SK-N-SH (cell line): Measurements from ENCODE around the gene CMBL. TPM values are rescaled to one million over a fixed set of nuclear protein-coding genes. Genes with fewer than 3 reads are reported as not detected.

Experiments
- CTCF ChIA-PET: fragments of 300-600, 350-600 bp; formaldehyde crosslinking; extraction: SDS; loops from one replicate; lab custom pipeline; 2021; lab: Yijun Ruan, JAX
- POLR2A ChIA-PET: fragments of 350-600 bp; sonication (Branson Sonifier 250); formaldehyde crosslinking; extraction: SDS; loops from one replicate; lab custom pipeline; 2020; ENCODE audit warnings: antibody characterized with exemption, inconsistent platforms; lab: Yijun Ruan, JAX
- DNase-seq: peaks from one replicate; pipeline ENCODE4 v3.0.0; 2012
- H2AFZ ChIP-seq: fragments of 200-600 bp; sonication (generic); 2 replicates; pipeline ENCODE4 v1.8.1; 2016; ENCODE audit warnings: antibody characterized with exemption, mild to moderate bottlenecking, low read depth
- H3F3A ChIP-seq: fragments of 200-600 bp; sonication (generic); replicated peaks from 2 replicates; pipeline ENCODE3; 2016; ENCODE audit warnings: antibody characterized with exemption, mild to moderate bottlenecking; ENCODE audit not compliant: insufficient read depth
- H3K27ac ChIP-seq, 2 experiments: fragments of 200-500 bp in 1 of 2; fragments of 200-600 bp in 1 of 2; sonication (Bioruptor generic) in 1 of 2; sonication (generic), shearing (Covaris generic) in 1 of 2; 2 replicates each; pipeline versions ENCODE4 v1.5.1 to v1.6.1; 2014 to 2016; ENCODE audit warnings: low read depth in 2 of 2, inconsistent platforms in 1 of 2, low read length in 1 of 2, mild to moderate bottlenecking in 1 of 2, mixed read lengths in 1 of 2
- H3K27me3 ChIP-seq: fragments of 200-600 bp; sonication (generic), shearing (Covaris generic); 2 replicates; pipeline ENCODE4 v1.6.1; 2016; ENCODE audit warnings: mixed run types; ENCODE audit not compliant: insufficient read depth
- H3K36me3 ChIP-seq, 2 experiments: fragments of 200-500 bp in 1 of 2; fragments of 200-600 bp in 1 of 2; sonication (Bioruptor generic) in 1 of 2; sonication (generic) in 1 of 2; replicated peaks in 1 of 2; 2 replicates each; pipeline versions ENCODE3 to v1.5.1; 2014 to 2016; ENCODE audit warnings: low read length in 1 of 2, mild to moderate bottlenecking in 1 of 2; ENCODE audit not compliant: insufficient read depth in 2 of 2, control insufficient read depth in 1 of 2
- H3K4me1 ChIP-seq, 2 experiments: fragments of 200-500 bp in 1 of 2; fragments of 200-600 bp in 1 of 2; sonication (Bioruptor generic) in 1 of 2; sonication (generic), shearing (Covaris generic) in 1 of 2; 2 replicates each; pipeline versions ENCODE4 v1.5.1 to v1.6.1; 2014 to 2016; ENCODE audit warnings: low read depth in 1 of 2, low read length in 1 of 2, mixed run types in 1 of 2; ENCODE audit not compliant: insufficient read depth in 2 of 2, control insufficient read depth in 1 of 2
- H3K4me2 ChIP-seq: fragments of 200-600 bp; sonication (generic), shearing (Covaris generic); 2 replicates; pipeline ENCODE4 v1.6.1; 2017; ENCODE audit warnings: mixed run types
- H3K4me3 ChIP-seq, 2 experiments: fragments of 200-500 bp in 1 of 2; fragments of 200-600 bp in 1 of 2; sonication (Bioruptor generic) in 1 of 2; sonication (generic), shearing (Covaris generic) in 1 of 2; 2 replicates each; pipeline versions ENCODE4 v1.5.1 to v1.8.1; 2014 to 2016; ENCODE audit warnings: low read depth in 2 of 2, inconsistent platforms in 1 of 2, low read length in 1 of 2, mild to moderate bottlenecking in 1 of 2, mixed read lengths in 1 of 2, moderate library complexity in 1 of 2
- H3K79me2 ChIP-seq: fragments of 200-600 bp; sonication (generic); 2 replicates; pipeline ENCODE4 v1.8.1; 2017; ENCODE audit warnings: mild to moderate bottlenecking; ENCODE audit not compliant: insufficient read depth
- H3K9ac ChIP-seq: fragments of 200-600 bp; sonication (generic); 2 replicates; pipeline ENCODE4 v1.6.1; 2017; ENCODE audit warnings: mixed run types
- H3K9me2 ChIP-seq: fragments of 200-600 bp; sonication (generic); 2 replicates; pipeline ENCODE4 v1.6.1; 2017; ENCODE audit warnings: mixed run types
- H3K9me3 ChIP-seq: fragments of 200-600 bp; sonication (generic); 2 replicates; pipeline ENCODE4 v1.6.1; 2017; ENCODE audit warnings: mixed run types, mild to moderate bottlenecking, moderate library complexity
- H4K20me1 ChIP-seq: fragments of 200-600 bp; sonication (generic); 2 replicates; pipeline ENCODE4 v1.6.1; 2017; ENCODE audit warnings: mild to moderate bottlenecking, mixed run types; ENCODE audit not compliant: insufficient read depth
- CHD2 ChIP-seq: fragments of 150-350 bp; IDR thresholded peaks from 2 replicates; pipeline ENCODE4 v1.6.1; 2018; ENCODE audit warnings: low read length; ENCODE audit not compliant: partially characterized antibody
- EP300 ChIP-seq, 2 experiments: IDR thresholded peaks; 2 replicates each; pipeline versions ENCODE4 v1.4.0 to v1.6.1; 2012; ENCODE audit warnings: borderline replicate concordance in 1 of 2, low read depth in 1 of 2, low read length in 1 of 2
- FOXJ3 ChIP-seq: sonication (generic); formaldehyde crosslinking; IDR thresholded peaks from 2 replicates; pipeline ENCODE4 v1.5.1; 2020; ENCODE audit warnings: mild to moderate bottlenecking, missing genetic modification reagents
- FOXM1 ChIP-seq: IDR thresholded peaks from 2 replicates; pipeline ENCODE4 v1.4.0; 2012; ENCODE audit warnings: low read depth, mild to moderate bottlenecking
- MEF2A ChIP-seq: IDR thresholded peaks from 2 replicates; pipeline ENCODE4 v1.4.0; 2012; ENCODE audit warnings: low read depth, borderline replicate concordance
- MXI1 ChIP-seq: IDR thresholded peaks from 2 replicates; pipeline ENCODE4 v1.6.1; 2012; ENCODE audit warnings: mild to moderate bottlenecking, low read depth, low read length, improper control_type of control experiment
- NFIC ChIP-seq: IDR thresholded peaks from 2 replicates; pipeline ENCODE4 v1.4.0; 2012; ENCODE audit warnings: borderline replicate concordance
- NRF1 ChIP-seq: IDR thresholded peaks from 2 replicates; pipeline ENCODE4 v1.6.1; 2012; ENCODE audit warnings: low read depth, mild to moderate bottlenecking, low read length
- RAD21 ChIP-seq: IDR thresholded peaks from 2 replicates; pipeline ENCODE4 v1.6.1; 2012; ENCODE audit warnings: mild to moderate bottlenecking, low read length
- RFX5 ChIP-seq: IDR thresholded peaks from 2 replicates; pipeline ENCODE4 v1.6.1; 2012; ENCODE audit warnings: mild to moderate bottlenecking, improper control_type of control experiment, low read length
- SIN3A ChIP-seq: IDR thresholded peaks from 2 replicates; pipeline ENCODE4 v1.6.1; 2012; ENCODE audit warnings: low read depth, mild to moderate bottlenecking, low read length, moderate library complexity, borderline replicate concordance
- SMC3 ChIP-seq: IDR thresholded peaks from 2 replicates; pipeline ENCODE4 v1.6.1; 2012; ENCODE audit warnings: low read depth, low read length, improper control_type of control experiment
- TCF12 ChIP-seq: IDR thresholded peaks from 2 replicates; pipeline ENCODE4 v1.4.0; 2012
- WGBS: methylation state at CpG from one replicate; pipeline ENCODE4 v1.1.6; 2017; ENCODE audit warnings: low lambda C conversion rate; 5-methylcytosine and 5-hydroxymethylcytosine counted together
- polyA plus RNA-seq, 3 experiments: library from polyadenylated mRNA; depleted of rRNA; stranded (reverse); fragments of >200 nt; gene quantifications; 2 replicates each; pipeline ENCODE4 v1.2.3, GENCODE V29; 2012
- TF ChIP-seq, protein P1 (sequence below): IDR thresholded peaks from 2 replicates; pipeline ENCODE4 v1.6.1; 2012; ENCODE audit warnings: mild to moderate bottlenecking, low read depth, low read length, moderate library complexity
- TF ChIP-seq, protein P2 (sequence below): IDR thresholded peaks from 2 replicates; pipeline ENCODE4 v1.4.0; 2012; ENCODE audit warnings: low read depth, borderline replicate concordance
- TF ChIP-seq, protein P3 (sequence below): IDR thresholded peaks from 2 replicates; pipeline ENCODE4 v1.4.0; 2012; ENCODE audit warnings: low read depth, borderline replicate concordance
- TF ChIP-seq, protein P4 (sequence below): fragments of 150-350 bp; IDR thresholded peaks from 2 replicates; pipeline ENCODE4 v1.6.1; 2016; ENCODE audit warnings: mild to moderate bottlenecking, low read depth, low read length
- TF ChIP-seq, protein P5 (sequence below): IDR thresholded peaks from 2 replicates; pipeline ENCODE4 v1.4.0; 2012; ENCODE audit warnings: low read depth
- TF ChIP-seq, protein P6 (sequence below): fragments of 200-600 bp; sonication (generic); IDR thresholded peaks from 2 replicates; pipeline ENCODE4 v1.6.1; 2017; ENCODE audit warnings: antibody characterized with exemption, mild to moderate bottlenecking, moderate library complexity
- TF ChIP-seq, protein P7 (sequence below): fragments of 150-350 bp; IDR thresholded peaks from 2 replicates; pipeline ENCODE4 v1.6.1; 2017; ENCODE audit warnings: antibody characterized with exemption, low read length, low read depth, borderline replicate concordance

CMBL gene
- polyA plus RNA-seq, 1 of the 3 experiments (the other 2 are of a cell fraction): 61.0 TPM

DNA sequence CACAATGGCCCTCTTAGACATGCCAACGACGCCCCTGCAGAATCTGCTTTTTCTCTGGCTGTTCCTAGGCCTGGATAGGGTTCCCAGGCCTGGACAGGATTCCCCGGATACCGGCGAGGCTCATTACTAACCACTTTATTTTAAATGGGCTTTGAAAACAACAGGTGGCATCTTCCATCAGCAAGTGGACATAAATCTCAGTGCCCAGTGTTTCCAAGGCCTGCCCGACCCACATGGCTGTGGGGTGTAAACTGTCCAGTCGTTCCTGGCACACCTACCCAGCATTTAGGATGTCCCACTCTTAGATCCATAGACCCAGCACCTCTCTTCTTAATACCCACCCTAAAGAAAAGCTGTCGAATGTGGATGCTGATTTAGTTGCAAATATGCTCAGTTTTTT is 896 bp downstream of the CMBL start:
- POLR2A ChIA-PET: no interaction called here
- H4K20me1 ChIP-seq: no peaks in the 10 kb centered on the region
- H3K9me3 ChIP-seq: no peaks in the 10 kb centered on the region
- H3F3A ChIP-seq: peaks cover 10% of the 10 kb centered on the region
- H3K36me3 ChIP-seq: no peaks in the 10 kb centered on the region
- H3K9me2 ChIP-seq: no peaks in the 10 kb centered on the region
- CTCF ChIA-PET: interaction anchor here (0.7 to 3.5 kb wide), 2 partner anchors 23 to 321 kb away, joined by 4 to 14 read pairs; no protein-coding TSS in a partner anchor
- WGBS: 86% methylated on average over 8 of the region's 8 CpGs
- no peaks in the 10 kb centered on the region for H3K27me3 ChIP-seq
- H3K9ac ChIP-seq: peak overlapping the region; percentile 78
- peak overlapping the region in 1 of 2 experiments; percentile 70; a peak in 1 of 4 replicates for H3K27ac ChIP-seq
- peak; percentile 48 for DNase-seq
- TF ChIP-seq SIN3A (no peak), FOXJ3 (CRISPR knock-in tag) (no peak), RFX5 (no peak), TCF12 (no peak), SMC3 (no peak), MXI1 (no peak), MEF2A (no peak), NRF1 (no peak), CHD2 (no peak), NFIC (no peak), RAD21 (no peak), FOXM1 (no peak), EP300 (IDR thresholded peaks at IDR 0.05; ENCODE audit: borderline replicate concordance in 1 of 2, low read depth in 1 of 2, low read length in 1 of 2) (no peak)
- TF ChIP-seq, protein P1, sequence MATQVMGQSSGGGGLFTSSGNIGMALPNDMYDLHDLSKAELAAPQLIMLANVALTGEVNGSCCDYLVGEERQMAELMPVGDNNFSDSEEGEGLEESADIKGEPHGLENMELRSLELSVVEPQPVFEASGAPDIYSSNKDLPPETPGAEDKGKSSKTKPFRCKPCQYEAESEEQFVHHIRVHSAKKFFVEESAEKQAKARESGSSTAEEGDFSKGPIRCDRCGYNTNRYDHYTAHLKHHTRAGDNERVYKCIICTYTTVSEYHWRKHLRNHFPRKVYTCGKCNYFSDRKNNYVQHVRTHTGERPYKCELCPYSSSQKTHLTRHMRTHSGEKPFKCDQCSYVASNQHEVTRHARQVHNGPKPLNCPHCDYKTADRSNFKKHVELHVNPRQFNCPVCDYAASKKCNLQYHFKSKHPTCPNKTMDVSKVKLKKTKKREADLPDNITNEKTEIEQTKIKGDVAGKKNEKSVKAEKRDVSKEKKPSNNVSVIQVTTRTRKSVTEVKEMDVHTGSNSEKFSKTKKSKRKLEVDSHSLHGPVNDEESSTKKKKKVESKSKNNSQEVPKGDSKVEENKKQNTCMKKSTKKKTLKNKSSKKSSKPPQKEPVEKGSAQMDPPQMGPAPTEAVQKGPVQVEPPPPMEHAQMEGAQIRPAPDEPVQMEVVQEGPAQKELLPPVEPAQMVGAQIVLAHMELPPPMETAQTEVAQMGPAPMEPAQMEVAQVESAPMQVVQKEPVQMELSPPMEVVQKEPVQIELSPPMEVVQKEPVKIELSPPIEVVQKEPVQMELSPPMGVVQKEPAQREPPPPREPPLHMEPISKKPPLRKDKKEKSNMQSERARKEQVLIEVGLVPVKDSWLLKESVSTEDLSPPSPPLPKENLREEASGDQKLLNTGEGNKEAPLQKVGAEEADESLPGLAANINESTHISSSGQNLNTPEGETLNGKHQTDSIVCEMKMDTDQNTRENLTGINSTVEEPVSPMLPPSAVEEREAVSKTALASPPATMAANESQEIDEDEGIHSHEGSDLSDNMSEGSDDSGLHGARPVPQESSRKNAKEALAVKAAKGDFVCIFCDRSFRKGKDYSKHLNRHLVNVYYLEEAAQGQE: no peak
- TF ChIP-seq, protein P2, sequence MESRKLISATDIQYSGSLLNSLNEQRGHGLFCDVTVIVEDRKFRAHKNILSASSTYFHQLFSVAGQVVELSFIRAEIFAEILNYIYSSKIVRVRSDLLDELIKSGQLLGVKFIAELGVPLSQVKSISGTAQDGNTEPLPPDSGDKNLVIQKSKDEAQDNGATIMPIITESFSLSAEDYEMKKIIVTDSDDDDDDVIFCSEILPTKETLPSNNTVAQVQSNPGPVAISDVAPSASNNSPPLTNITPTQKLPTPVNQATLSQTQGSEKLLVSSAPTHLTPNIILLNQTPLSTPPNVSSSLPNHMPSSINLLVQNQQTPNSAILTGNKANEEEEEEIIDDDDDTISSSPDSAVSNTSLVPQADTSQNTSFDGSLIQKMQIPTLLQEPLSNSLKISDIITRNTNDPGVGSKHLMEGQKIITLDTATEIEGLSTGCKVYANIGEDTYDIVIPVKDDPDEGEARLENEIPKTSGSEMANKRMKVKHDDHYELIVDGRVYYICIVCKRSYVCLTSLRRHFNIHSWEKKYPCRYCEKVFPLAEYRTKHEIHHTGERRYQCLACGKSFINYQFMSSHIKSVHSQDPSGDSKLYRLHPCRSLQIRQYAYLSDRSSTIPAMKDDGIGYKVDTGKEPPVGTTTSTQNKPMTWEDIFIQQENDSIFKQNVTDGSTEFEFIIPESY: no peak
- TF ChIP-seq, protein P3, sequence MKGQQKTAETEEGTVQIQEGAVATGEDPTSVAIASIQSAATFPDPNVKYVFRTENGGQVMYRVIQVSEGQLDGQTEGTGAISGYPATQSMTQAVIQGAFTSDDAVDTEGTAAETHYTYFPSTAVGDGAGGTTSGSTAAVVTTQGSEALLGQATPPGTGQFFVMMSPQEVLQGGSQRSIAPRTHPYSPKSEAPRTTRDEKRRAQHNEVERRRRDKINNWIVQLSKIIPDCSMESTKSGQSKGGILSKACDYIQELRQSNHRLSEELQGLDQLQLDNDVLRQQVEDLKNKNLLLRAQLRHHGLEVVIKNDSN: no peak
- TF ChIP-seq, protein P4, sequence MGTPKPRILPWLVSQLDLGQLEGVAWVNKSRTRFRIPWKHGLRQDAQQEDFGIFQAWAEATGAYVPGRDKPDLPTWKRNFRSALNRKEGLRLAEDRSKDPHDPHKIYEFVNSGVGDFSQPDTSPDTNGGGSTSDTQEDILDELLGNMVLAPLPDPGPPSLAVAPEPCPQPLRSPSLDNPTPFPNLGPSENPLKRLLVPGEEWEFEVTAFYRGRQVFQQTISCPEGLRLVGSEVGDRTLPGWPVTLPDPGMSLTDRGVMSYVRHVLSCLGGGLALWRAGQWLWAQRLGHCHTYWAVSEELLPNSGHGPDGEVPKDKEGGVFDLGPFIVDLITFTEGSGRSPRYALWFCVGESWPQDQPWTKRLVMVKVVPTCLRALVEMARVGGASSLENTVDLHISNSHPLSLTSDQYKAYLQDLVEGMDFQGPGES: no peak
- TF ChIP-seq, protein P5, sequence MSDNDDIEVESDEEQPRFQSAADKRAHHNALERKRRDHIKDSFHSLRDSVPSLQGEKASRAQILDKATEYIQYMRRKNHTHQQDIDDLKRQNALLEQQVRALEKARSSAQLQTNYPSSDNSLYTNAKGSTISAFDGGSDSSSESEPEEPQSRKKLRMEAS: no peak
- TF ChIP-seq, protein P6, sequence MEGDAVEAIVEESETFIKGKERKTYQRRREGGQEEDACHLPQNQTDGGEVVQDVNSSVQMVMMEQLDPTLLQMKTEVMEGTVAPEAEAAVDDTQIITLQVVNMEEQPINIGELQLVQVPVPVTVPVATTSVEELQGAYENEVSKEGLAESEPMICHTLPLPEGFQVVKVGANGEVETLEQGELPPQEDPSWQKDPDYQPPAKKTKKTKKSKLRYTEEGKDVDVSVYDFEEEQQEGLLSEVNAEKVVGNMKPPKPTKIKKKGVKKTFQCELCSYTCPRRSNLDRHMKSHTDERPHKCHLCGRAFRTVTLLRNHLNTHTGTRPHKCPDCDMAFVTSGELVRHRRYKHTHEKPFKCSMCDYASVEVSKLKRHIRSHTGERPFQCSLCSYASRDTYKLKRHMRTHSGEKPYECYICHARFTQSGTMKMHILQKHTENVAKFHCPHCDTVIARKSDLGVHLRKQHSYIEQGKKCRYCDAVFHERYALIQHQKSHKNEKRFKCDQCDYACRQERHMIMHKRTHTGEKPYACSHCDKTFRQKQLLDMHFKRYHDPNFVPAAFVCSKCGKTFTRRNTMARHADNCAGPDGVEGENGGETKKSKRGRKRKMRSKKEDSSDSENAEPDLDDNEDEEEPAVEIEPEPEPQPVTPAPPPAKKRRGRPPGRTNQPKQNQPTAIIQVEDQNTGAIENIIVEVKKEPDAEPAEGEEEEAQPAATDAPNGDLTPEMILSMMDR: no peak
- TF ChIP-seq, protein P7, sequence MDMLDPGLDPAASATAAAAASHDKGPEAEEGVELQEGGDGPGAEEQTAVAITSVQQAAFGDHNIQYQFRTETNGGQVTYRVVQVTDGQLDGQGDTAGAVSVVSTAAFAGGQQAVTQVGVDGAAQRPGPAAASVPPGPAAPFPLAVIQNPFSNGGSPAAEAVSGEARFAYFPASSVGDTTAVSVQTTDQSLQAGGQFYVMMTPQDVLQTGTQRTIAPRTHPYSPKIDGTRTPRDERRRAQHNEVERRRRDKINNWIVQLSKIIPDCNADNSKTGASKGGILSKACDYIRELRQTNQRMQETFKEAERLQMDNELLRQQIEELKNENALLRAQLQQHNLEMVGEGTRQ: no peak
- H3K79me2 ChIP-seq: peaks cover 4% of the 10 kb centered on the region; the same call in 1 of the 2 replicates
- H3K4me3 ChIP-seq: peak overlapping the region; percentile 60 to 71
- H3K4me1 ChIP-seq: peaks cover 10 to 17% of the 10 kb centered on the region in 2 experiments; a peak in 2 of 4 replicates
- H2AFZ ChIP-seq: peak overlapping the region; percentile 92
- peak overlapping the region; percentile 79 for H3K4me2 ChIP-seq
